ENCODE measurements around the gene ATP10B. TPM values are rescaled to one million over a fixed set of nuclear protein-coding genes. Genes with fewer than 3 reads are reported as not detected.

ATP10B gene
- total and polyA plus RNA-seq, 2 of the 8 experiments (the other 6 are each of a cell fraction or from before 2014, with no cell fraction given), result 0.06 to 0.11 TPM

- TF ChIP-seq HDAC2 (IDR thresholded peaks at IDR 0.05; ENCODE audit: borderline replicate concordance in 1 of 2, low read depth in 2 of 2, low read length in 2 of 2) (no peak), CHD1 (IDR thresholded peaks at IDR 0.05; ENCODE audit: low read depth, low read length) (no peak), FOSL1 (IDR thresholded peaks at IDR 0.05; ENCODE audit: insufficient read depth, low read depth, low read length) (no peak), GABPA (IDR thresholded peaks at IDR 0.05; ENCODE audit: borderline replicate concordance, insufficient read depth, low read length) (no peak), CTBP2 (IDR thresholded peaks at IDR 0.05; ENCODE audit: borderline replicate concordance, insufficient read depth, insufficient read length, low read length) (no peak), CHD2 (IDR thresholded peaks at IDR 0.05; ENCODE audit: low read length) (no peak), MAX (IDR thresholded peaks at IDR 0.05) (no peak)
Observed at GRCh38 chr5:160703547-160704189, 148.3 kb downstream of the ATP10B start (continued).

Data from H1 (cell line).